Lung (tissue), 12 donors: ENCODE measurements around the gene GARIN5A. TPM values are rescaled to one million over a fixed set of nuclear protein-coding genes. Genes with fewer than 3 reads are reported as not detected.

ENCODE experiments used
- ATAC-seq: fragments of 200-7000 bp; cut with Tn5 transposase; one replicate; pipeline ENCODE4 v1.9.1; 2020; ENCODE audit warnings: moderate number of reproducible peaks; ENCODE audit not compliant: insufficient read depth, low FRiP score
- DNase-seq, 3 donors: peaks; one replicate each; pipeline ENCODE4 v3.0.0-alpha.2; 2013 to 2017
- H3K27ac ChIP-seq, 2 donors: one replicate each; pipeline ENCODE4 v1.5.1; 2013; ENCODE audit warnings: mild to moderate bottlenecking in 2 of 2, moderate library complexity in 2 of 2, control low read depth in 1 of 2, inconsistent platforms in 1 of 2, low read depth in 1 of 2, low read length in 1 of 2
- H3K27me3 ChIP-seq, 3 donors: one replicate each; pipeline ENCODE4 v1.5.1; 2013; ENCODE audit warnings: low read length in 2 of 3; ENCODE audit not compliant: control insufficient read depth in 3 of 3, insufficient read depth in 3 of 3
- H3K36me3 ChIP-seq, 4 donors: one replicate each; pipeline ENCODE4 v1.5.1; 2013; ENCODE audit warnings: low read length in 4 of 4, mild to moderate bottlenecking in 1 of 4, moderate library complexity in 1 of 4; ENCODE audit not compliant: control insufficient read depth in 4 of 4, insufficient read depth in 4 of 4
- H3K4me1 ChIP-seq, 5 donors: one replicate each; pipeline ENCODE4 v1.5.1; 2013; ENCODE audit warnings: low read length in 5 of 5, mild to moderate bottlenecking in 2 of 5, moderate library complexity in 1 of 5; ENCODE audit not compliant: control insufficient read depth in 5 of 5, insufficient read depth in 5 of 5
- H3K4me3 ChIP-seq: one replicate; pipeline ENCODE4 v1.5.1; 2013; ENCODE audit warnings: mild to moderate bottlenecking, control low read depth, moderate library complexity
- H3K9ac ChIP-seq, 2 donors: one replicate each; pipeline ENCODE4 v1.5.1; 2013; ENCODE audit warnings: low read length in 2 of 2, control low read depth in 1 of 2; ENCODE audit not compliant: insufficient read depth in 1 of 2
- H3K9me3 ChIP-seq, 4 donors: one replicate each; pipeline ENCODE4 v1.5.1; 2013; ENCODE audit warnings: low read length in 3 of 4, mild to moderate bottlenecking in 1 of 4, moderate library complexity in 1 of 4; ENCODE audit not compliant: control insufficient read depth in 4 of 4, insufficient read depth in 3 of 4
- CTCF ChIP-seq: IDR thresholded peaks from 2 replicates; pipeline ENCODE4 v1.5.1; 2012; ENCODE audit warnings: mild to moderate bottlenecking; ENCODE audit errors: control extremely low read depth, extremely low read depth
- WGBS, 2 donors: extraction: QIAGEN DNeasy Blood & Tissue Kit; methylation state at CpG; one replicate each; pipeline ENCODE4 v1.1.7; 2013; 5-methylcytosine and 5-hydroxymethylcytosine counted together
- polyA plus RNA-seq, 2 donors: library from polyadenylated mRNA; stranded (reverse); fragments of 200-250 nt; gene quantifications; one replicate each; pipeline ENCODE4 v1.2.1, GENCODE V29; 2013
- total RNA-seq, 2 donors: library from RNA; depleted of rRNA in 1 of 2; stranded (reverse); fragments of >200 nt in 1 of 2; gene quantifications; one replicate each; pipeline ENCODE4 v1.2.1, GENCODE V29; 2014 to 2021
- donor health status: control.
- donor health status: control.
- donor health status: Bipolar disorder and iron deficiency.
- donor health status: healthy.
- donor health status: DM: yes; HTN: yes; CAD: no.

GARIN5A gene
- total and polyA plus RNA-seq, 4 donors: 1.7 to 5.0 (median 2.4) TPM

- TF ChIP-seq CTCF: no peak
- peaks cover 0 to 3% (median 0%) of the 10 kb centered on the region in 5 donors for H3K4me1 ChIP-seq
- WGBS, 2 donors: 35 to 37% methylated on average over 13 of the region's 13 CpGs
- ATAC-seq: no peak
- DNase-seq: no peak
- peaks cover 0 to 17% (median 0%) of the 10 kb centered on the region in 3 donors for H3K27me3 ChIP-seq
- H3K4me3 ChIP-seq: no peak overlapping the region
- H3K36me3 ChIP-seq: no peaks in the 10 kb centered on the region
- H3K9ac ChIP-seq: no peak overlapping the region
- no peaks in the 10 kb centered on the region for H3K9me3 ChIP-seq
- no peak overlapping the region for H3K27ac ChIP-seq
These were observed 16.4 kb downstream of the GARIN5A start for GRCh38 chr19:50460161-50460765.

GRCh38 chr19:50459638-50460037 lies 17.0 kb downstream of the GARIN5A start:
- H3K9me3 ChIP-seq: no peaks in the 10 kb centered on the region
- no peak for DNase-seq
- H3K9ac ChIP-seq: no peak overlapping the region
- ATAC-seq: no peak
- H3K27me3 ChIP-seq: peaks cover 0 to 17% (median 0%) of the 10 kb centered on the region in 3 donors
- no peak overlapping the region for H3K27ac ChIP-seq
- TF ChIP-seq CTCF: no peak
- H3K4me3 ChIP-seq: no peak overlapping the region
- WGBS, 2 donors: 45 to 76% methylated on average over 1 of the region's 1 CpG
- peaks cover 0 to 3% (median 0%) of the 10 kb centered on the region in 5 donors for H3K4me1 ChIP-seq
- no peaks in the 10 kb centered on the region for H3K36me3 ChIP-seq

DNA sequence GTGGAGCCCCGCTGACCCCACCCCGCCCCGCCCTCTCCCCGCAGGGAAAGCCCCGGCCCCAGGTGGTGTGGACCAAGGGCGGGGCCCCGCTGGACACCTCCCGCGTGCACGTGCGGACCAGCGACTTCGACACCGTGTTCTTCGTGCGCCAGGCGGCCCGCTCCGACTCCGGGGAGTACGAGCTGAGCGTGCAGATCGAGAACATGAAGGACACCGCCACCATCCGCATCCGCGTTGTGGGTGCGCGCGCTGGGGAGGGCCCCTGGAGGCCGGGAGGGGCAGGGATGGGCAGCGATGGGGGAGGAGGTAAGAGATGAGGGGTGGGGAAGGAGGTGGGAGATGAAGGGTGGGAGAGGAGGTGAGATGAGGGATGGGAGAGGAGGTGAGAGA lies 17.6 kb downstream of the GARIN5A start:
- ATAC-seq: no peak
- TF ChIP-seq CTCF: no peak
- Histone ChIP-seq H3K27ac (no peak overlapping the region), H3K27me3 (peaks cover 0 to 17% (median 0%) of the 10 kb centered on the region in 3 donors), H3K4me3 (no peak overlapping the region), H3K9ac (no peak overlapping the region), H3K36me3 (no peaks in the 10 kb centered on the region), H3K9me3 (no peaks in the 10 kb centered on the region), H3K4me1 (peaks cover 0 to 3% (median 0%) of the 10 kb centered on the region in 5 donors)
- DNase-seq: peak in 1 of 3 donors; percentile 14
- WGBS, 2 donors: 65 to 68% methylated on average over 32 of the region's 32 CpGs
